GM18870 (cell line): ENCODE results near the gene KRTAP5-10.
"Not testable (repeated sequence)": the region's sequence is repeated elsewhere in the genome, so short reads cannot be mapped to it uniquely, and the experiment has no call there.

ENCODE experiments used
- ATAC-seq: cut with Tn5 transposase; IDR thresholded peaks from one replicate; pipeline ENCODE4 v1.9.1; 2021; ENCODE audit warnings: moderate library complexity; ENCODE audit not compliant: unreplicated experiment

Gene KRTAP5-10

DNA sequence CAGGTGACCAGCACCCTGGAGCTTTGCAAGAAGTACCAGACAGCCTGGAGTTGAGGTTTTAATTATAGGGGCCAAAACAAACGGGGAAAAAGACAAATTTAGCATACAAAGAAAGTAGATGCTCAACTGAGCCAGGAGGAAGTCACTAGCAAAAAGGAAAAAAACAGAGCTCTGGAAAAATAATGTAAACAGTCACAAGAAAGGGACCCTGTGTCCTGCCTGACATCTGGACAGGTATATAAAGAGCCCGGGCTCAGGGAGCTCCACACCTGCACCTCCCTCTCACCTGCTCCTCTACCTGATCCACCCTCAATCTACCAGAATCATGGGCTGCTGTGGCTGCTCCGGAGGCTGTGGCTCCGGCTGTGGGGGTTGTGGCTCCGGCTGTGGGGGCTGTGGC is at the start of gene KRTAP5-10:
KRTAP5-10 (plus strand) TSS at position 301 of the 400 bp plus-strand sequence; CDS start at position 326, 25 bp downstream.
- ATAC-seq, result no peak

GRCh38 chr11:71518506-71519471 is 46.6 kb upstream of the KRTAP5-10 start:
- no peak for ATAC-seq

GRCh38 chr11:71519546-71519945 is 45.8 kb upstream of the KRTAP5-10 start:
- ATAC-seq, result no peak

- no peak for ATAC-seq
Measured at GRCh38 chr11:71525188-71525937, 40.0 kb upstream of the KRTAP5-10 start.

GRCh38 chr11:71525938-71526495 is 39.3 kb upstream of the KRTAP5-10 start:
- no peak for ATAC-seq

- not testable (repeated sequence) for ATAC-seq
Measured at GRCh38 chr11:71526796-71527575, 38.4 kb upstream of the KRTAP5-10 start, which contains the start of gene KRTAP5-7. KRTAP5-7 (plus strand) TSS chr11:71527267; CDS start chr11:71527301, 34 bp downstream.

DNA sequence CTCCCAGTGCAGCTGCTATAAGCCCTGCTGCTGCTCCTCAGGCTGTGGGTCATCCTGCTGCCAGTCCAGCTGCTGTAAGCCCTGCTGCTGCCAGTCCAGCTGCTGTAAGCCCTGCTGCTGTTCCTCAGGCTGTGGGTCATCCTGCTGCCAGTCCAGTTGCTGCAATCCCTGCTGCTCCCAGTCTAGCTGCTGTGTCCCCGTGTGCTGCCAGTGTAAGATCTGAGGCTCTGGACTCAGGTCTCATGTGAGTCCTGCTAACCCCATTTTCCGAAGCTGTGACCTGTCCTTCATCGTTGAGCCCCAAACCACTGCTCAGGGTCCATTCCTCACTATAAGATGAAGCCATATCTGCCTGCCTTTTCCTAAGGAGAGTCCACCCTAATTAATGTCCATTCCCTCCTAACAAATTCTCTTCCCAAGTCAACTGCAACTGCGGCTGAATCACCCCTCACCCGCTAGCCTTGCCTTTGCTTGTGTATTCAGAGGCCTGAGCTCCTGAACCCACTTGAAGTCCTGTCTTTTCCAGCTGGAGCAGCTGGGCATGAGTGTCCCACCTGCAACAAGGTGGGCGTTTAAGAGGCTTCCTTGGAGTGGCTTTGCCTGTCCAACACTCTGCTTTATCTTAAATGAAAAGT is 37.7 kb upstream of the KRTAP5-10 start:
- no peak for ATAC-seq

- no peak for ATAC-seq
Measured at GRCh38 chr11:71530602-71531001, 34.8 kb upstream of the KRTAP5-10 start.

- no peak for ATAC-seq
Measured at GRCh38 chr11:71532036-71532610, 33.2 kb upstream of the KRTAP5-10 start.

- ATAC-seq, result not testable (repeated sequence)
Measured at GRCh38 chr11:71534711-71535608, 30.4 kb upstream of the KRTAP5-10 start.

- ATAC-seq, result no peak
Measured at GRCh38 chr11:71535825-71536224, 29.5 kb upstream of the KRTAP5-10 start.

- no peak for ATAC-seq
Measured at GRCh38 chr11:71537537-71537936, 27.8 kb upstream of the KRTAP5-10 start.

DNA sequence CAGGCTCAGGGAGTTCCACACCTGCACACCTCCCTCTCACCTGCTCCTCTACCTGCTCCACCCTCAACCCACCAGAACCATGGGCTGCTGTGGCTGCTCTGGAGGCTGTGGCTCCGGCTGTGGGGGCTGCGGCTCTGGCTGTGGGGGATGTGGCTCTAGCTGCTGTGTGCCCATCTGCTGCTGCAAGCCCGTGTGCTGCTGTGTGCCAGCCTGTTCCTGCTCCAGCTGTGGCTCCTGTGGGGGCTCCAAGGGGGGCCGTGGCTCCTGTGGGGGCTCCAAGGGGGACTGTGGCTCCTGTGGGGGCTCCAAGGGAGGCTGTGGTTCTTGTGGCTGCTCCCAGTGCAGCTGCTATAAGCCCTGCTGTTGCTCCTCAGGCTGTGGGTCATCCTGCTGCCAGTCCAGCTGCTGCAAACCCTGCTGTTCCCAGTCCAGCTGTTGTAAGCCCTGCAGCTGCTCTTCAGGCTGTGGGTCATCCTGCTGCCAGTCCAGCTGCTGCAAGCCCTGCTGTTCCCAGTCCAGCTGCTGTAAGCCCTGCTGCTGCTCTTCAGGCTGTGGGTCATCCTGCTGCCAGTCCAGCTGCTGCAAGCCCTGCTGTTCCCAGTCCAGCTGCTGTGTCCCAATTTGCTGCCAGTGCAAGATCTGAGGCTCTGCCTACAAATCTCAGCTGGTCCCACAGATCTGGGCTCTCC is 27.2 kb upstream of the KRTAP5-10 start, which contains the start of gene KRTAP5-8:
KRTAP5-8 (plus strand) TSS at position 49 of the 689 bp plus-strand sequence; CDS start at position 80, 31 bp downstream.
- ATAC-seq, result not testable (repeated sequence)

DNA sequence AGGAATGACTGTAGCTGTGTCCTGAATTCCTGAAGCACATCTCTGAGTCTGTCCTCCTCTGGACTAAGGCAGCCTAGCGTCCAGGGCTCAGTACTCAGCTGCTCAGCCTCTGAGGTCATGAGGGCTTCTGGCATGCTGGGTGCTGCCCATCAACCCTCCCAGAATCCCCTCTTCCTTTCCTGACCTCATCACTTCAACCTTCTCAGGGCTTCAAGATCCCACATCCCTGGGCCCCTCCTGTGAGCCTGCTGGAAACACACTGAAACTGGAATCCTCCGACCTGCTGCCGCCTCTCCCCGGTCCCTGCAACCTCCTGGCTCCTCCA is 26.7 kb upstream of the KRTAP5-10 start:
- ATAC-seq, result no peak

- ATAC-seq, result no peak
Measured at GRCh38 chr11:71539017-71539416, 26.3 kb upstream of the KRTAP5-10 start.

DNA sequence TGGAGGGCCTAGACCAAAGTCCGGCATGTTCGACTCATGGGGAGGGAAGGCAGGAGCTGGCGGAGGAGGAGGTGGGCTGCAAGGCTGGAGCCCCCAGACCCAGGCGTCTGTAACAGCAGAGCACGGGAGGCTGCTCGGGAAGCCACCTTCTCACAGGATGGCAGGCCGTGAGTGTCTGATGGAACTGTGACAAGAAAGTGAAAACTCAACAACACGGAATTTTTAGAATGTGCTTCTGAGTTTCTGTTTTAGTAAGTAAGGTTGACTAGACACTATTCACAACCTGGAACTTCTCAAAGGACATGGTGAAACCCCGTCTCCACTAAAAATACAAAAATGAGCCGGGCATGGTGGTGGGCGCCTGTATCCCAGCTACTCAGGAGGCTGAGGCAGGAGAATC is 25.4 kb upstream of the KRTAP5-10 start:
- ATAC-seq, result not testable (repeated sequence)

GRCh38 chr11:71540521-71541304 is 24.6 kb upstream of the KRTAP5-10 start:
- not testable (repeated sequence) for ATAC-seq
